ENCODE data around the gene ZNF496. TPM values are rescaled to one million over a fixed set of nuclear protein-coding genes. Genes with fewer than 3 reads are reported as not detected.

The ZNF496 gene
- total and polyA plus RNA-seq, 8 donors: 5.8 to 25.8 (median 11.9) TPM

DNA sequence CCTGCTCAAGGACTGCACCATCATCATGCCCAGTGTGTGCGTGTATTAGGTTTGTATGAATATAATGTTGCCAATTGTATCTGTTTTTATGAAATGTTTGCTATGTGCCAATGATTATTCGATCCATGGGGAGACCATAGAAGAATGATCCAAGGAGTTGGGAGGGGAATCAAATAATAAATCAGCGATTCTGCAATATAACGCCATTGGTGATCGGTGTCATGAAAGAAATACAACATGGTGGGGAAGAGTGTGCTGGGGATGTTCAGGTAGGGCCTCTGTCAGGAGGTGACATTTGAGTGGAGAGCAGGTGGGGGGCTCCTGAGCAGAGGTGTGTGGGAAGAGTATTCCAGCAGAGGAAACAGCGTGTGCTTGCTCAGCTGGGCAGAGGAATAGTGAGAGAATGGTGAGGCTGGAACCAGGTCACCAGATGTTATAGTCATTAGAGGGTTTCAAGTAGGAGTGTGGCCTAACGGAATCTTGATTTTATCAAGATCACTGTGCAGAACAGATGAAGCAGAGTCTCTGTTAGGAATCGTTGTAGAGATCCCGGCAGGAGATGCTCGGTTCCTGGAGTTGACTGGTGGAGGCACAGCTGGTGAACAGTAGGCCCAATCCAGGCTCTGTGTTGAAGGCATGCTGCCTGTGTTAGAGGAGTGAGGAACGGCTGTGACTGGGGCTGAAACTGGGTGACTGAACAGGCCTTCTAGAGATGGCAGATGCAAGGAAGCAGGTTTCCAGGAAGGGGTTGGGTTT, 2.9 kb upstream of the ZNF496 start:
- intact Hi-C loops (cut with DNase I; ENCODE audit: low total_unique reads): no loop called here
- Histone ChIP-seq H3K4me1 (peaks cover 20 to 48% (median 35%) of the 10 kb centered on the region in 4 donors), H3K36me3 (peaks cover under 1 to 6% (median 2%) of the 10 kb centered on the region in 4 donors), H3K4me3 (no peak overlapping the region), H3K9me3 (no peaks in the 10 kb centered on the region), H3K27me3 (no peaks in the 10 kb centered on the region), H3K27ac (no peak overlapping the region)
- TF ChIP-seq, protein P1, sequence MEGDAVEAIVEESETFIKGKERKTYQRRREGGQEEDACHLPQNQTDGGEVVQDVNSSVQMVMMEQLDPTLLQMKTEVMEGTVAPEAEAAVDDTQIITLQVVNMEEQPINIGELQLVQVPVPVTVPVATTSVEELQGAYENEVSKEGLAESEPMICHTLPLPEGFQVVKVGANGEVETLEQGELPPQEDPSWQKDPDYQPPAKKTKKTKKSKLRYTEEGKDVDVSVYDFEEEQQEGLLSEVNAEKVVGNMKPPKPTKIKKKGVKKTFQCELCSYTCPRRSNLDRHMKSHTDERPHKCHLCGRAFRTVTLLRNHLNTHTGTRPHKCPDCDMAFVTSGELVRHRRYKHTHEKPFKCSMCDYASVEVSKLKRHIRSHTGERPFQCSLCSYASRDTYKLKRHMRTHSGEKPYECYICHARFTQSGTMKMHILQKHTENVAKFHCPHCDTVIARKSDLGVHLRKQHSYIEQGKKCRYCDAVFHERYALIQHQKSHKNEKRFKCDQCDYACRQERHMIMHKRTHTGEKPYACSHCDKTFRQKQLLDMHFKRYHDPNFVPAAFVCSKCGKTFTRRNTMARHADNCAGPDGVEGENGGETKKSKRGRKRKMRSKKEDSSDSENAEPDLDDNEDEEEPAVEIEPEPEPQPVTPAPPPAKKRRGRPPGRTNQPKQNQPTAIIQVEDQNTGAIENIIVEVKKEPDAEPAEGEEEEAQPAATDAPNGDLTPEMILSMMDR (IDR thresholded peaks at IDR 0.05): no peak
- TF ChIP-seq POLR2AphosphoS5 (IDR thresholded peaks at IDR 0.05): no peak
- TF ChIP-seq POLR2A (IDR thresholded peaks at IDR 0.05): no peak
- TF ChIP-seq EP300 (IDR thresholded peaks at IDR 0.05): no peak
- 81 to 89% (median 87%) methylated on average over 11 of the region's 11 CpGs for WGBS, 5 donors
- no peak for DNase-seq

DNA sequence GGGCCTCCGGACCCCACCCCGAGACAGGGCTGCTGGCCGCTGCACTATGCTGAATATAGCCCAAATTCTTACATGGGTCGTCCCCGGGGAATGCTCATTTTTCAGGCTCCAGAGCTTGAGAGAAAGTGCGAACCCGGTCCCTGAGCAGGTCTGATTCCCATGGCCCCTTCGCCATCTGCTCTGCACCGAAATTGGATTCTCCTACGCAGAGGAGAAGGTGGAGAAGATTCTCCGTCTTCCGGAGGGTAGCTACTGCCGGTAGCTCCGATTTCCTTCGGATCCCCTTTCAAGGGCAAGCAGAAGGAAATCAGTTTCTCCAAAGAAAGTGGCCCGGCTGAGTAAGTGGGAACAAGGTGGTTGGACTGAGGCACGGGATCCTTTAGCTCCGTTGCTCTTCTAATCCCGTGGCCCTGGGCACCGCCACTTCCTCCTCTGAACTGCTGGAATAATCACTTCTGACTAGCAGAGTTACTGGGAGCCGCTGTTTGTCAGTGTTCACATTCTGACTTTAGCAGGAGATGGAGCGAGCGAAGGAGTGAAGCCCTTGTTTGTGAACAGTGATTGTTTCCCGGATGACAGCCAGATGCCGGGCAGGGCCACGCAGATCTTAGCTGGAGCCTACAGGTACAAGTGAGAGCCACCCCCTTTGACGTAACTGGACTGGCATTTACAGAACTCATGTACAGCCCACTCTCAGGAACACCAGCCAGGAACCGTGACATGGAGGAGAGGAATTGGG, 1.1 kb upstream of the ZNF496 start:
- 14 to 22% (median 17%) methylated on average over 23 to 28 of the region's 28 CpGs for WGBS, 5 donors
- DNase-seq: peak; percentile 38 to 63
- TF ChIP-seq, protein P1 (IDR thresholded peaks at IDR 0.05): no peak
- TF ChIP-seq POLR2A (IDR thresholded peaks at IDR 0.05) (no peak), POLR2AphosphoS5 (IDR thresholded peaks at IDR 0.05) (peak in 1 of 3 donors; percentile 5), EP300 (IDR thresholded peaks at IDR 0.05) (no peak)
- peaks cover 18 to 21% (median 18%) of the 10 kb centered on the region in 4 donors for H3K36me3 ChIP-seq
- peaks cover 20 to 48% (median 35%) of the 10 kb centered on the region in 4 donors for H3K4me1 ChIP-seq
- peak overlapping the region; percentile 86 to 96 (median 93) for H3K27ac ChIP-seq
- H3K4me3 ChIP-seq: peak overlapping the region; percentile 88 to 98 (median 93)
- H3K9me3 ChIP-seq: no peaks in the 10 kb centered on the region
- H3K27me3 ChIP-seq: no peaks in the 10 kb centered on the region
- intact Hi-C loops (cut with DNase I; ENCODE audit: low total_unique reads): no loop called here

DNA sequence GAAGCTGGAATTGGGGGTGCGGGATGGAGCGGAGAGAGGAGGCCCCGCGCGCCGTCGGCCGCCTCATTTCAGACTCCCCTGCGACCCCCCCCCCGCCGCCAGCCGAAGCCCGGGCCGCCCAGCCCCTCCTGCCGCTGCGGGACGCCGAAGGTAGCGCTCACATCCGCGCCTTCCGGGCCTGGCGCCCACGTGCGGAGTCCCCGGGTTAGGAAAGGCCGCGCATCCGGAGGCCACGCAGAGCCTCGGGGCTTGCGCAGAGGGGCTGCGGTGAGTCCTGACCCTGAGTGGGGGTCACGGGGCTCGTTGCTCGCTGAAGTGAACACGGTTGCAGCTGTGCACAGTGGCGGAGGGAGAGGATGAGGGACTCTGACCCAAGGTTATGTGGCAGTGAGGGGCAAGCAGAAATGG, 552 bp upstream of the ZNF496 start:
- no peaks in the 10 kb centered on the region for H3K9me3 ChIP-seq
- peaks cover 18 to 26% (median 24%) of the 10 kb centered on the region in 4 donors for H3K36me3 ChIP-seq
- no peaks in the 10 kb centered on the region for H3K27me3 ChIP-seq
- H3K27ac ChIP-seq: peak overlapping the region; percentile 86 to 96 (median 93)
- intact Hi-C loops (cut with DNase I; ENCODE audit: low total_unique reads): no loop called here
- WGBS, 5 donors: 1% methylated on average over 15 to 38 of the region's 38 CpGs
- peaks cover 20 to 45% (median 35%) of the 10 kb centered on the region in 4 donors for H3K4me1 ChIP-seq
- DNase-seq: peak; percentile 54 to 84
- peak overlapping the region; percentile 88 to 98 (median 93) for H3K4me3 ChIP-seq
- TF ChIP-seq, protein P1 (IDR thresholded peaks at IDR 0.05): no peak
- TF ChIP-seq POLR2AphosphoS5 (IDR thresholded peaks at IDR 0.05): peak in 1 of 3 donors; percentile 21

DNA sequence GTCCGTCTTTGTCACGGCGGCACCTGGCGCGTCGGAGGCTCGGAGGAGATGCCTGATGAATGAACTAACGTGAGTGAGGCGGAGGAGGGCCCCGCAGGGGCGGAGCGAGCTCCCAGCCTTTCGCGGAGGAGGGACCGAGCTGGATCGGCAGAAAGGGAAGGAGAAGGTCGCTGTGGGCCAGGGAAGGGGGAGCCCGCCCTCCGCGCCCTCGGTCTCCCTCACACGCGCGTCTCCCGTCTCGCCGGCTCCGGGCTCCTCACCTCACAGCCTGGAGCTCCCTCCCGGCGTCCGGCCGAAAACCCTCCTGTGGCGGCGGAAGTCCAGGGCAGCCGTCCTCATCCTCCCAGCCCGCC, 519 bp downstream of the ZNF496 start:
- 0 to 1% (median 0%) methylated on average over 29 to 36 of the region's 36 CpGs for WGBS, 5 donors
- TF ChIP-seq EP300 (IDR thresholded peaks at IDR 0.05): no peak
- no peak for TF ChIP-seq POLR2A (IDR thresholded peaks at IDR 0.05)
- TF ChIP-seq POLR2AphosphoS5 (IDR thresholded peaks at IDR 0.05): peak in 2 of 3 donors; percentile 72 to 74
- TF ChIP-seq, protein P1 (IDR thresholded peaks at IDR 0.05): no peak
- peaks cover 18 to 37% (median 32%) of the 10 kb centered on the region in 4 donors for H3K36me3 ChIP-seq
- DNase-seq: peak; percentile 79 to 93
- intact Hi-C loops (cut with DNase I; ENCODE audit: low total_unique reads): no loop called here
- peaks cover 20 to 44% (median 34%) of the 10 kb centered on the region in 4 donors for H3K4me1 ChIP-seq
- H3K27me3 ChIP-seq: no peaks in the 10 kb centered on the region
- no peaks in the 10 kb centered on the region for H3K9me3 ChIP-seq
- peak overlapping the region; percentile 86 to 96 (median 93) for H3K27ac ChIP-seq
- H3K4me3 ChIP-seq: peak overlapping the region; percentile 88 to 98 (median 93)
